Measurements from ENCODE around the gene MEIS2.

MEIS2 gene

GRCh38 chr15:37032091-37032775, 68.1 kb downstream of the MEIS2 start:
- no peak overlapping the region for H3K27ac ChIP-seq (ENCODE audit: poor library complexity, severe bottlenecking)
- DNase-seq (ENCODE audit: low spot score), result no peak
- H3K4me3 ChIP-seq (ENCODE audit: severe bottlenecking), result no peak overlapping the region
- TF ChIP-seq, protein P1, sequence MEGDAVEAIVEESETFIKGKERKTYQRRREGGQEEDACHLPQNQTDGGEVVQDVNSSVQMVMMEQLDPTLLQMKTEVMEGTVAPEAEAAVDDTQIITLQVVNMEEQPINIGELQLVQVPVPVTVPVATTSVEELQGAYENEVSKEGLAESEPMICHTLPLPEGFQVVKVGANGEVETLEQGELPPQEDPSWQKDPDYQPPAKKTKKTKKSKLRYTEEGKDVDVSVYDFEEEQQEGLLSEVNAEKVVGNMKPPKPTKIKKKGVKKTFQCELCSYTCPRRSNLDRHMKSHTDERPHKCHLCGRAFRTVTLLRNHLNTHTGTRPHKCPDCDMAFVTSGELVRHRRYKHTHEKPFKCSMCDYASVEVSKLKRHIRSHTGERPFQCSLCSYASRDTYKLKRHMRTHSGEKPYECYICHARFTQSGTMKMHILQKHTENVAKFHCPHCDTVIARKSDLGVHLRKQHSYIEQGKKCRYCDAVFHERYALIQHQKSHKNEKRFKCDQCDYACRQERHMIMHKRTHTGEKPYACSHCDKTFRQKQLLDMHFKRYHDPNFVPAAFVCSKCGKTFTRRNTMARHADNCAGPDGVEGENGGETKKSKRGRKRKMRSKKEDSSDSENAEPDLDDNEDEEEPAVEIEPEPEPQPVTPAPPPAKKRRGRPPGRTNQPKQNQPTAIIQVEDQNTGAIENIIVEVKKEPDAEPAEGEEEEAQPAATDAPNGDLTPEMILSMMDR (IDR thresholded peaks at IDR 0.05; ENCODE audit: poor library complexity, severe bottlenecking), result no peak
- no peaks in the 10 kb centered on the region for H3K4me1 ChIP-seq (ENCODE audit: insufficient read depth, poor library complexity, severe bottlenecking)
- ATAC-seq (ENCODE audit: low read depth), result no peak
- H3K9me3 ChIP-seq (ENCODE audit: severe bottlenecking), result no peaks in the 10 kb centered on the region
- H3K36me3 ChIP-seq (ENCODE audit: low read depth), result no peaks in the 10 kb centered on the region
- no peaks in the 10 kb centered on the region for H3K27me3 ChIP-seq (ENCODE audit: insufficient read depth, poor library complexity, severe bottlenecking)

DNA sequence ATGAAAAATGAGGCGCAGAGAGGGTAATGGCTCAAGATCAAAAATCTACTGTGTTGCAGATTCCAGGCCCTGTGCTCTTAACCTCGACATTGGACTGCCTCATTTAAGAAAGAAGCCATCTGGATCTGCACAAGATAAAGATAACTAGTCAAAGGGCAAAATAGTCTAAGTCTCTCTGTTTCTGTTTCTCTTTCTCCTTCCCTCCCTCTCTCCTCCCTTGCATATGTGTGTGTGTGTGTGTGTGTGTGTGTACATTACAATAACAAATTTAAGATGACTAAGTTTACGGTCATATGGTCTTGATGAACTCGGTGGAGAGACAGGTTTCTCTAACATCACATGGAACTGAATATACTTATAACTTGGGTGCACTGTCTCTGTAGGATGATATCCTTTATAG, 69.2 kb downstream of the MEIS2 start:
- TF ChIP-seq, protein P1 (IDR thresholded peaks at IDR 0.05; ENCODE audit: poor library complexity, severe bottlenecking), result no peak
- no peak overlapping the region for H3K4me3 ChIP-seq (ENCODE audit: severe bottlenecking)
- DNase-seq (ENCODE audit: low spot score) (no peak), ATAC-seq (ENCODE audit: low read depth) (no peak)
- H3K36me3 ChIP-seq (ENCODE audit: low read depth), result no peaks in the 10 kb centered on the region
- no peaks in the 10 kb centered on the region for H3K4me1 ChIP-seq (ENCODE audit: insufficient read depth, poor library complexity, severe bottlenecking)
- no peak overlapping the region for H3K27ac ChIP-seq (ENCODE audit: poor library complexity, severe bottlenecking)
- H3K27me3 ChIP-seq (ENCODE audit: insufficient read depth, poor library complexity, severe bottlenecking), result no peaks in the 10 kb centered on the region
- H3K9me3 ChIP-seq (ENCODE audit: severe bottlenecking), result no peaks in the 10 kb centered on the region

- peak; percentile 45; the same call in 1 of the 3 replicates for ATAC-seq (ENCODE audit: low read depth)
- Histone ChIP-seq H3K36me3 (ENCODE audit: low read depth) (no peaks in the 10 kb centered on the region), H3K27ac (ENCODE audit: poor library complexity, severe bottlenecking) (no peak overlapping the region), H3K9me3 (ENCODE audit: severe bottlenecking) (no peaks in the 10 kb centered on the region), H3K4me3 (ENCODE audit: severe bottlenecking) (no peak overlapping the region), H3K27me3 (ENCODE audit: insufficient read depth, poor library complexity, severe bottlenecking) (no peaks in the 10 kb centered on the region), H3K4me1 (ENCODE audit: insufficient read depth, poor library complexity, severe bottlenecking) (no peaks in the 10 kb centered on the region)
- TF ChIP-seq, protein P1 (IDR thresholded peaks at IDR 0.05; ENCODE audit: poor library complexity, severe bottlenecking), result no peak
- DNase-seq (ENCODE audit: low spot score), result no peak
These were observed 71.6 kb downstream of the MEIS2 start for GRCh38 chr15:37028625-37029296.

GRCh38 chr15:37020852-37021251, 79.5 kb downstream of the MEIS2 start:
- H3K4me1 ChIP-seq (ENCODE audit: insufficient read depth, poor library complexity, severe bottlenecking), result no peaks in the 10 kb centered on the region
- no peaks in the 10 kb centered on the region for H3K27me3 ChIP-seq (ENCODE audit: insufficient read depth, poor library complexity, severe bottlenecking)
- ATAC-seq (ENCODE audit: low read depth) (no peak), DNase-seq (ENCODE audit: low spot score) (no peak)
- no peak overlapping the region for H3K4me3 ChIP-seq (ENCODE audit: severe bottlenecking)
- H3K36me3 ChIP-seq (ENCODE audit: low read depth), result no peaks in the 10 kb centered on the region
- no peaks in the 10 kb centered on the region for H3K9me3 ChIP-seq (ENCODE audit: severe bottlenecking)
- H3K27ac ChIP-seq (ENCODE audit: poor library complexity, severe bottlenecking), result no peak overlapping the region
- TF ChIP-seq, protein P1 (IDR thresholded peaks at IDR 0.05; ENCODE audit: poor library complexity, severe bottlenecking), result no peak

All from RWPE2 (cell line).